ENCODE data around the gene CFAP46. TPM values are rescaled to one million over a fixed set of nuclear protein-coding genes. Genes with fewer than 3 reads are reported as not detected.

The CFAP46 gene
- total and polyA plus RNA-seq, 2 of the 8 experiments (the other 6 are each of a cell fraction or from before 2014, with no cell fraction given): 2.6 to 4.8 TPM

DNA sequence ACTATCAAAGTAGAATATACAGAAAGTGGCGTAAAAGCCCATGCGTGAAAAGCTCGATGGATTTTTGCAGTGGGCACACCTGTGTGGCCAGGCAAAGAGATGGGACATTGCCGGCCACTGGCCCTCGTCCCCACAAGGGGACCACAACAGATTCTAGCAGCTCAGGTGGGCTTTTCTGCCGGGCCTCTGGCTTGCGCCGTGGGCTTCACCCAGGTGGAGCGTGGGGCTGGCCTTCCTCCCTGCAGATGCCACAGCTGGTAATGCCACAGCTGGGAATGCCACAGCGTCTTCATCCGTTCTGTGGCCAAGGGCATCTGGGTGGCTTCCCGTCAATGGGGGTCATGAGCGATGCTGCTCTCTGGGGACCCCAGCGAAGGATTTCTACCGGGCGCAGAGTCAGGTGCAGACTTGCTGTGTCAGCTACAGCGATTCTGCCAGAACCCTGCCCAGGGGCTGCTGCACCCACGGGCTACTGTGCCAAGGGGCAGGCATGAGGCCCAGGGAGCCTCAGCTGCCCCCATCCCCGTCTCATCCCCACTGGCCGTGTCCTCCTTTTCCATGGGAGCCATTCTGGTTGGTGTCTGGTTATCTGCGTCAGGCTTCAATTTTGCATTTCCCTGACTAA, 103.9 kb downstream of the CFAP46 start:
- Histone ChIP-seq H3K79me2 (ENCODE audit: control insufficient read depth in 1 of 2, insufficient read depth in 2 of 2, low read length in 2 of 2) (no peaks in the 10 kb centered on the region), H2AK5ac (ENCODE audit: low read depth, low read length) (no peak overlapping the region), H3K18ac (ENCODE audit: extremely low read depth, low read length) (no peak overlapping the region; the same call in 1 of the 2 replicates), H2AFZ (ENCODE audit: low read length) (no peak overlapping the region), H3K23ac (ENCODE audit: insufficient read length) (no peak overlapping the region), H4K91ac (replicated peaks; ENCODE audit: insufficient read length, low read length) (no peak overlapping the region), H4K20me1 (replicated peaks in 1 of 2; ENCODE audit: control insufficient read depth in 1 of 2, insufficient read depth in 2 of 2, low read length in 2 of 2) (peaks cover 0 to 3% of the 10 kb centered on the region in 2 experiments), H4K8ac (ENCODE audit: extremely low read depth, insufficient read depth, low read length) (no peak overlapping the region), H3K4ac (replicated peaks; ENCODE audit: insufficient read length, low read depth, low read length) (no peak overlapping the region), H3K23me2 (ENCODE audit: low read depth, low read length) (no peaks in the 10 kb centered on the region), H3K79me1 (ENCODE audit: low read depth, low read length) (no peaks in the 10 kb centered on the region), H3K27ac (ENCODE audit: low read depth, low read length) (no peak overlapping the region), H3K14ac (ENCODE audit: insufficient read length) (no peak overlapping the region), H2BK20ac (ENCODE audit: low read length) (no peak overlapping the region), H2BK15ac (ENCODE audit: low read length) (no peak overlapping the region), H3K9ac (replicated peaks in 1 of 4; ENCODE audit: extremely low read depth in 1 of 4, low read depth in 3 of 4, low read length in 3 of 4) (no peak overlapping the region), H2BK120ac (replicated peaks; ENCODE audit: low read depth, low read length) (no peak overlapping the region), H2BK5ac (ENCODE audit: low read depth, low read length) (no peak overlapping the region), H2BK12ac (ENCODE audit: low read depth, low read length) (no peak overlapping the region), H3K9me3 (ENCODE audit: insufficient read depth in 2 of 2, low read depth in 1 of 2, low read length in 1 of 2) (peaks cover 17 to 19% of the 10 kb centered on the region in 2 experiments), H3K4me1 (replicated peaks in 1 of 4; ENCODE audit: control insufficient read depth in 3 of 4, insufficient read depth in 4 of 4, low read length in 3 of 4) (peaks cover 0 to 10% (median 4%) of the 10 kb centered on the region in 4 experiments; a peak in 5 of 7 replicates), H3K4me3 (ENCODE audit: extremely low read depth in 1 of 4, insufficient read depth in 2 of 4, low read depth in 3 of 4, low read length in 4 of 4) (no peak overlapping the region), H3K27me3 (replicated peaks in 1 of 4; ENCODE audit: control insufficient read depth in 3 of 4, extremely low read depth in 1 of 4, insufficient read depth in 3 of 4, low read length in 3 of 4) (no peaks in the 10 kb centered on the region), H3K56ac (replicated peaks; ENCODE audit: insufficient read length, low read depth, low read length) (no peak overlapping the region), H3K36me3 (ENCODE audit: control insufficient read depth in 2 of 4, insufficient read depth in 4 of 4, low read length in 3 of 4) (no peaks in the 10 kb centered on the region), H4K5ac (ENCODE audit: insufficient read length, low read depth, low read length) (no peak overlapping the region), H3K4me2 (ENCODE audit: insufficient read depth in 1 of 2, low read depth in 2 of 2, low read length in 2 of 2) (no peak overlapping the region)
- DNase-seq (ENCODE audit: low read depth in 1 of 2, low spot score in 2 of 2): no peak
- CTCF ChIA-PET (ENCODE audit: partially characterized antibody): interaction anchor here (0.6 to 1.8 kb wide), 22 partner anchors 12 to 305 kb away, joined by 3 to 6 read pairs (median 4); no protein-coding TSS in a partner anchor
- FAIRE-seq: no peak
- WGBS, 2 experiments (ENCODE audit: extremely low coverage in 1 of 2, insufficient coverage in 1 of 2, insufficient read length in 1 of 2, insufficient replicate concordance in 2 of 2, low coverage in 1 of 2, low lambda C conversion rate in 2 of 2, missing lambda C conversion rate in 1 of 2): 91% methylated on average over 21 of the region's 21 CpGs; no CpG with 5 or more reads in 1 of the 2 experiments
- POLR2A ChIA-PET (ENCODE audit: partially characterized antibody): interaction anchor here (1.4 kb wide), 1 partner anchor 22 kb away, joined by 3 read pairs; no protein-coding TSS in a partner anchor
- TF ChIP-seq, protein P1, sequence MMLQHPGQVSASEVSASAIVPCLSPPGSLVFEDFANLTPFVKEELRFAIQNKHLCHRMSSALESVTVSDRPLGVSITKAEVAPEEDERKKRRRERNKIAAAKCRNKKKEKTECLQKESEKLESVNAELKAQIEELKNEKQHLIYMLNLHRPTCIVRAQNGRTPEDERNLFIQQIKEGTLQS (IDR thresholded peaks at IDR 0.05; ENCODE audit: insufficient read depth, low read depth, low read length): no peak
- TF ChIP-seq, protein P2, sequence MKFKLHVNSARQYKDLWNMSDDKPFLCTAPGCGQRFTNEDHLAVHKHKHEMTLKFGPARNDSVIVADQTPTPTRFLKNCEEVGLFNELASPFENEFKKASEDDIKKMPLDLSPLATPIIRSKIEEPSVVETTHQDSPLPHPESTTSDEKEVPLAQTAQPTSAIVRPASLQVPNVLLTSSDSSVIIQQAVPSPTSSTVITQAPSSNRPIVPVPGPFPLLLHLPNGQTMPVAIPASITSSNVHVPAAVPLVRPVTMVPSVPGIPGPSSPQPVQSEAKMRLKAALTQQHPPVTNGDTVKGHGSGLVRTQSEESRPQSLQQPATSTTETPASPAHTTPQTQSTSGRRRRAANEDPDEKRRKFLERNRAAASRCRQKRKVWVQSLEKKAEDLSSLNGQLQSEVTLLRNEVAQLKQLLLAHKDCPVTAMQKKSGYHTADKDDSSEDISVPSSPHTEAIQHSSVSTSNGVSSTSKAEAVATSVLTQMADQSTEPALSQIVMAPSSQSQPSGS (IDR thresholded peaks at IDR 0.05; ENCODE audit: low read length): no peak
- TF ChIP-seq NRF1 (IDR thresholded peaks at IDR 0.05; ENCODE audit: low read depth, low read length) (no peak), KDM1A (IDR thresholded peaks at IDR 0.05; ENCODE audit: borderline replicate concordance, low read length) (no peak), EGR1 (IDR thresholded peaks at IDR 0.05; ENCODE audit: borderline replicate concordance, low read depth, low read length) (no peak), POLR2A (IDR thresholded peaks at IDR 0.05; ENCODE audit: control extremely low read depth in 1 of 2, low read depth in 2 of 2, low read length in 2 of 2) (no peak), TBP (IDR thresholded peaks at IDR 0.05; ENCODE audit: low read depth, low read length) (no peak), SP2 (IDR thresholded peaks at IDR 0.05; ENCODE audit: low read length) (no peak), SIN3A (conservative IDR thresholded peaks at IDR 0.05 in 1 of 2, IDR thresholded peaks at IDR 0.05 in 1 of 2; ENCODE audit: low read depth in 1 of 2, low read length in 2 of 2) (no peak), GTF2F1 (IDR thresholded peaks at IDR 0.05; ENCODE audit: borderline replicate concordance, low read depth, low read length) (no peak), SIRT6 (IDR thresholded peaks at IDR 0.05; ENCODE audit: low read length) (no peak)
